Hepatocyte (in vitro differentiated cells): ENCODE measurements around the gene ADGB.

Experiments used
- EZH2 ChIP-seq: fragments of 200-600 bp; sonication (generic); IDR thresholded peaks from 2 replicates; pipeline ENCODE4 v1.6.1; 2016; ENCODE audit warnings: antibody characterized with exemption, mild to moderate bottlenecking, borderline replicate concordance
- TF ChIP-seq, protein P1 (sequence below): fragments of 200-600 bp; sonication (generic); IDR thresholded peaks from 2 replicates; pipeline ENCODE4 v1.5.1; 2016; ENCODE audit warnings: antibody characterized with exemption, mild to moderate bottlenecking; ENCODE audit not compliant: poor library complexity

DNA sequence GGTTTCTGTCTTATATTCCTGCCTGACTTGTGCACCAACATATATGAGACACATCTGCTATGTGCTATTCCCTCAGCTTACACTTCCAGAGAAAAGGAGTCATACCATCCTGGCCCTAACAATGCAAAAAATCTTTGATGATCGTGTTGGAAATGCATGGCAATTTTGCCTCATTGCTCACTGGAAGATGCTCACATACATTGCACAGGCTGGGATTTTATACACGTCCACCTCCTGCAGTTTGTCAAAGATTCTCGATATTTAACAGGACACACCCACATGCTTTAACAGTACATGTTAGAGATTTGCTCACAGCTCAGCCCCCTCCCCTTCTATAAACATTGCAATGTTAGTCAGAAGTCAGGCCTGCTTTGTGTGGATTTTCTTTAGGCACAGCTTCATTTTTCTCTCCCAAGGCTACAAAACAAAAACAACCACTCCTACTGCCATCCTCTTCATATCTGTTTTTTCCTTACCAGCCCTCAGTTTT, 66.1 kb downstream of the ADGB start:
- TF ChIP-seq, protein P1, sequence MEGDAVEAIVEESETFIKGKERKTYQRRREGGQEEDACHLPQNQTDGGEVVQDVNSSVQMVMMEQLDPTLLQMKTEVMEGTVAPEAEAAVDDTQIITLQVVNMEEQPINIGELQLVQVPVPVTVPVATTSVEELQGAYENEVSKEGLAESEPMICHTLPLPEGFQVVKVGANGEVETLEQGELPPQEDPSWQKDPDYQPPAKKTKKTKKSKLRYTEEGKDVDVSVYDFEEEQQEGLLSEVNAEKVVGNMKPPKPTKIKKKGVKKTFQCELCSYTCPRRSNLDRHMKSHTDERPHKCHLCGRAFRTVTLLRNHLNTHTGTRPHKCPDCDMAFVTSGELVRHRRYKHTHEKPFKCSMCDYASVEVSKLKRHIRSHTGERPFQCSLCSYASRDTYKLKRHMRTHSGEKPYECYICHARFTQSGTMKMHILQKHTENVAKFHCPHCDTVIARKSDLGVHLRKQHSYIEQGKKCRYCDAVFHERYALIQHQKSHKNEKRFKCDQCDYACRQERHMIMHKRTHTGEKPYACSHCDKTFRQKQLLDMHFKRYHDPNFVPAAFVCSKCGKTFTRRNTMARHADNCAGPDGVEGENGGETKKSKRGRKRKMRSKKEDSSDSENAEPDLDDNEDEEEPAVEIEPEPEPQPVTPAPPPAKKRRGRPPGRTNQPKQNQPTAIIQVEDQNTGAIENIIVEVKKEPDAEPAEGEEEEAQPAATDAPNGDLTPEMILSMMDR: no peak
- TF ChIP-seq EZH2: no peak
